BE2C (cell line): ENCODE data around the gene MELTF.

Experiments used
- DNase-seq: peaks from one replicate; pipeline ENCODE4 v3.0.0-alpha.2; 2020
- H3K27me3 ChIP-seq: fragments of 250-450 bp; sonication (Bioruptor Pico); 2 replicates; pipeline ENCODE4 v1.5.1; 2020; ENCODE audit warnings: mild to moderate bottlenecking
- H3K36me3 ChIP-seq: fragments of 250-450 bp; sonication (Bioruptor Pico); 2 replicates; pipeline ENCODE4 v1.5.1; 2020; ENCODE audit warnings: mild to moderate bottlenecking
- H3K4me1 ChIP-seq: fragments of 250-450 bp; sonication (Bioruptor Pico); 2 replicates; pipeline ENCODE4 v1.5.1; 2020
- H3K4me3 ChIP-seq: 2 replicates; pipeline ENCODE4 v1.5.1; 2011; ENCODE audit warnings: low read depth, low read length
- H3K9me3 ChIP-seq: fragments of 250-450 bp; sonication (Bioruptor Pico); 2 replicates; pipeline ENCODE4 v1.5.1; 2020
- CTCF ChIP-seq: IDR thresholded peaks from 2 replicates; pipeline ENCODE4 v1.5.1; 2012; ENCODE audit warnings: mild to moderate bottlenecking, low read depth, low read length

MELTF gene

GRCh38 chr3:197011780-197012539 lies 17.7 kb downstream of the MELTF start:
- no peak for DNase-seq
- no peak overlapping the region for H3K4me3 ChIP-seq
- peaks cover 9% of the 10 kb centered on the region for H3K4me1 ChIP-seq
- H3K9me3 ChIP-seq = no peaks in the 10 kb centered on the region
- H3K36me3 ChIP-seq = no peaks in the 10 kb centered on the region
- no peaks in the 10 kb centered on the region for H3K27me3 ChIP-seq
- TF ChIP-seq CTCF = no peak

- DNase-seq = peak; percentile 72
- H3K4me1 ChIP-seq = peaks cover 9% of the 10 kb centered on the region
- no peaks in the 10 kb centered on the region for H3K9me3 ChIP-seq
- H3K36me3 ChIP-seq = no peaks in the 10 kb centered on the region
- no peaks in the 10 kb centered on the region for H3K27me3 ChIP-seq
- H3K4me3 ChIP-seq = no peak overlapping the region
- TF ChIP-seq CTCF = no peak
Observed at GRCh38 chr3:197010556-197011351, 18.9 kb downstream of the MELTF start.

DNA sequence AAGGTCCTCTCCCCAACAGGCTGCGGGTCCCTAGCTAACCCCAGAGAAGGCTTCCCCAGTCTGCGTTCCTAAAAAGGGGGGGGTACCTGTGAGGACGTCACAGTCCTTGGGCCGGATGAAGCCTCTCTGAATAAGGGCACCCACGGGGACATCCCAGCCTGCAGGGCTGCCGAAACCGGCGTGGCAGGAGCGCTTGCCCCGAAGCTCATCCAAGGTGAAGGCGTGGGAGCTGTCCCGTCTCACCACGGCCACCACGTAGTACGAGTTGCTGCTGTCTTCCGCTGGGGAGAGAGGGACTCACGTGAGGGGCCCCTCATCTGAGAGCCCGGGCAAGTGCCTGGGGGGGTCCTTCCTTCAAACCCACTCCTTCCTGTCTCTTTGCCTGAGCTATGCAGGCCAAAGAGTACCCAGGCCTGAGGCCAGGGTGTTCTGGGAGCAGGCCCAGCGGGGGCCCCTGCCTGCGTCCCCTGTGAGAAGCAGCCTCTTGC lies 20.0 kb downstream of the MELTF start:
- Histone ChIP-seq H3K36me3 (no peaks in the 10 kb centered on the region; the same call in 1 of the 2 replicates), H3K4me1 (peaks cover 9% of the 10 kb centered on the region), H3K27me3 (no peaks in the 10 kb centered on the region), H3K9me3 (no peaks in the 10 kb centered on the region), H3K4me3 (no peak overlapping the region)
- TF ChIP-seq CTCF = no peak
- no peak for DNase-seq

DNA sequence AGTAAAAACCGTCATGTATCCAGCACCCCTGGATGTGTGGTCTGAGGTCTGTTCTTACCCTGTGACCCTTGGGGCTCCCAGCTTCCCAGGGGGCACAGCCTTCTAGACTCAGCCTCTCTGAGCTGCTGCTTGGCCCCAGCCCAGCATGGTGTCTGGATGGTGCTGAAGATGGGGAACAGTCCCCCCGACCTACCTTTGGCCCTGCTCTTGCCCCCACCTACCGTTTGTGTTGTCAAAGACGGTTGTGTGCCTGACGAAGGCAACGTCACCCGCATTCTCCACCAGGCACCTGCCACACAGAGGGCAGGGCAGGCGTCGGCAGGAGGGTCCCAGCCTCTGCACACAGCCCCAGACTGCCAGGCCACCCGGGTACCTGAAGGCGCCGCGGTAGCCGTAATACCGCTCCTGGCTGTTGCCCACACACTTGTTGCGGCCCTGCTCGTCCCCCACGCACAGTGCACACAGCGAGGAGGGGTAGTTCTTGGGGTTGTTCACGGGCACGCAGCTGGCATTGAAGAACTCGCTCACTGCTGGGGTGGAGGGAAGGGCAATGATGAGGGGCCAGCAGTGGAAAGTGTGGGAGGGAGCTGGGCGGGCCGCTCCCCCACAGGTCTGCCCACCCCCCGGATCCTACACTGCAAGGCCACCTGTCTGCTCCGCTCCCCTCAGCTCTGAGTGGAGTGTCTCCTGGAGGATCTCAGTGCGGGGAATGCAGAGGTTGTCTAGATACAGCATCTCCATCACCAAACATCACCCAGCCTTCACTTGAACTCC lies 21.0 kb downstream of the MELTF start:
- Histone ChIP-seq H3K9me3 (no peaks in the 10 kb centered on the region), H3K4me3 (no peak overlapping the region), H3K4me1 (peaks cover 15% of the 10 kb centered on the region), H3K36me3 (no peaks in the 10 kb centered on the region; the same call in 1 of the 2 replicates), H3K27me3 (no peaks in the 10 kb centered on the region)
- TF ChIP-seq CTCF = no peak
- DNase-seq = no peak

DNA sequence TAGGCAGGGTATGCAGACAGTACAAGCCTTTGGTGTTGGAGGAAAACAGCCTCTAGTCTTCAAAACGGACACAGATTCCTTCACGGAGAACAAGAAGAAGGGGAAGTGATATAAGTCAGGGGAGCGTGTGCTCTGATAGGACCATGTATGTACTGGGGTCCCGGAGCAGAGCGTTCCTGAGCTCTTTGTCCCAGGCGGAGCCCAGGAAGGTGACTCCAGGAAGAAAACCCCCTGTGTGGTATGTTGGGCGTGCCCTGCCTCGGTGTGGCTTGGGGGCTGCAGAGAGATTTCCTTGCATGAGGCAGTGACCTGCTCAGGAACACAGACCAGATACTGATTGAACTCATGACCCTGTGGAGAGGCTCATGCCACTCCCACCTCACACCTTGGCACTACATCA lies 21.7 kb downstream of the MELTF start:
- no peak for DNase-seq
- H3K4me3 ChIP-seq = no peak overlapping the region
- H3K4me1 ChIP-seq = peaks cover 15% of the 10 kb centered on the region
- no peak for TF ChIP-seq CTCF
- H3K36me3 ChIP-seq = no peaks in the 10 kb centered on the region; the same call in 1 of the 2 replicates
- no peaks in the 10 kb centered on the region for H3K27me3 ChIP-seq
- no peaks in the 10 kb centered on the region for H3K9me3 ChIP-seq
